ENCODE data around the gene C22orf15.

The C22orf15 gene

DNA sequence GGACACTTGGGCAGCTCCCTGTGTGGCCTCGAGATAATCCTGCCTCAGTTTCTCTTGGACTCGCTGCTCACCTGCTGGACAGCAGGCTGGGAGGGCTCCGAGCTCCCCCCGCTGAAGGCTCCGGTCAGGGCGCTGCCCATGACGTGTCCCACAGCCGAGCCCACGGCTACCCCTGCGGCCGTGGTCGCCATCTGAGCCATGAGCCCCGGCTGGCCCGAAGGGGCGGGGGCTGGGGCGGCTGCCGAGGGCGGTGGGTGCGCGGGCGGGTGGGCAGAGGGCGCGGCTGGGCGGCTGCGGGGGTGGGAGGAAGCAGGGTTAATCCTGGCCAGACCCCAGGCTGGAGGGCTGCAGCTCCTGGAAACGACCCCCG, 4.5 kb downstream of the C22orf15 start:
- Histone ChIP-seq H3K9me3 (ENCODE audit: control insufficient read depth, insufficient read depth, low read length) (no peaks in the 10 kb centered on the region), H3K4me1 (ENCODE audit: control insufficient read depth, insufficient read depth, low read length) (peaks cover 13% of the 10 kb centered on the region)

DNA sequence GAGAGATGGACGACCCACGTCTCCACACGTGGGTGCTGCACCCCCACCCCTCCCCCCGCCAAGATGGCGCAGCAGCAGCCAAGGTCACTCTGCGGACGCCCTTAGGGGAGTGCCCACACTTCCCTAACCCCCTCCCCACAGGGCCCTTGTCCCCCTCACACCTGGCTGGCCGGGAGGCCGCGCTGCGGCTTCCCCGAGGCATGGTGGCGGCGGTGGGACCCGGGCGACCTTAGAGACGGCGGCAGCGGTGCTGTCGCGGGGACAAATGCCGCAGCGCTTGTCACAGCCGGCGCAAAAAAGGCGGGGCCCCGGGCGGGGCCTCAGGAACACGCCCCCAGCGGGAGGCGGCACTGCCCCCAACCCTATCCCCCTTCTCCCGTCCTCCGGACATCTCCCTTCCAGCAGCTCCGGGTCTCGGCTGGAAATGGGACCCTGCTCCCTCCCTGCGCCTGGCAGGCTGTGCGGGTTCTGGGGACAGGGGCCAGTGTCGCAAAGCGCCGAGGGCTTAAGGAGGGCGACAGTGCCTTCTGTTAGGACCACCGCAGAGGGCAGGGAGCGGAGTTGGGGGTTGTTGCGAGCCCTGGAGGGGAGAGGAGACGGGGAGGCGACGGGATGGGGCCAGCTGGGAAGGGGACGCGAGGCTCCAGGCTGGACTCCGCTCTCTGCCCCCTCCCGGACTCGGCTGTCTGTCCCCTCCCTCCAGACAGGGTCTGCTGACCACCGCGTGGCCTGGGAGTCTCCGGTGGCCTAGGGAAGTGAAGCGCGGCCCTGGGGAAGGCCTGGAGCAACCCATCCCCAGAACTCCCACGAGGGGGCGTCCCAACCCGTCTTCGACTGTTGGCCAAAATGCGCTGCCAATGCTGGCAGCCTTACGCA, 5.1 kb downstream of the C22orf15 start, which contains the start of gene CHCHD10:
TSS of gene CHCHD10 (minus strand) at position 300 of the 876 bp plus-strand sequence. CDS start at position 202, 98 bp downstream.
- H3K9ac ChIP-seq (ENCODE audit: low read depth, low read length), result peak within 1 kb of the TSS; percentile 73
- H3K9me3 ChIP-seq (ENCODE audit: control insufficient read depth, insufficient read depth, low read length), result no peaks in the 10 kb centered on the region
- peaks cover 13% of the 10 kb centered on the region for H3K36me3 ChIP-seq (ENCODE audit: control insufficient read depth, insufficient read depth, low read length)
- peak within 1 kb of the TSS; percentile 84 for H3K4me3 ChIP-seq (ENCODE audit: low read depth, low read length)
- peaks cover 12% of the 10 kb centered on the region for H3K4me1 ChIP-seq (ENCODE audit: control insufficient read depth, insufficient read depth, low read length)
- peaks cover 9% of the 10 kb centered on the region for H3K27me3 ChIP-seq (ENCODE audit: control insufficient read depth, insufficient read depth, low read length)

More for the DNA sequence above, 4.5 kb downstream of the C22orf15 start:
- H3K9ac ChIP-seq (ENCODE audit: low read depth, low read length), result peak overlapping the region; percentile 73
- H3K36me3 ChIP-seq (ENCODE audit: control insufficient read depth, insufficient read depth, low read length), result peaks cover 13% of the 10 kb centered on the region
- peaks cover 9% of the 10 kb centered on the region for H3K27me3 ChIP-seq (ENCODE audit: control insufficient read depth, insufficient read depth, low read length)
- peak overlapping the region; percentile 84 for H3K4me3 ChIP-seq (ENCODE audit: low read depth, low read length)

DNA sequence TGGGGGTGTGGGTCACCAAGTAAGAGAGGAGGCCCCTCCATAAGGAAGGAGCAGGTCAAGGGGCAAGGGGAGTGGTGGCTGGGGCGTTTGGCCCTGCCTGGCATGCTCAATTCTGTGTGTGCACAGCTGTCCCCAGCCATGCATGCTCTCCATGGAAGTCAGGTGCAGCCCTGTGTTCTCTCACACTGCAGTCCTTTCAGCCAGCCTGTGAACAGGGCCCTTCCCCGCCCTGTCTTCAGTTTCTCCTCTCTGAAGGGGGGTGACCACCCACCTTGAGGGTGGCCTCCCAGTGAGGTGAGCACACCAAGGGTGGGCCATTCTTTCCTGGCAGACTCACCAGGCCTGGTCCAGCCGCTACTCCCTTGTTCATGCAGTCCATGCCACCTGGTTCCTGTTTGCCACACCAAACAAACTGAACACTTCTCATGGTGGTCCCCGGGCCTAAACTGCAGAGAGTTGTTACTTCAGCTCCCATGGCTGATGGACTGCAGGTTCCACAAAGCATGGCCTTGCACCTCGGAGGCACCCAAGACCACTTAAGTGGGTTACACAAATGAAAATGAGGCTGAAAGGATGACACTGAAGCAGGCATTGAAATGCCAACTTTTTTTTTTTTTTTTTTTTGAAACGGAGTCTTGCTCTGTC, 6.7 kb downstream of the C22orf15 start:
- no peak overlapping the region for H3K9ac ChIP-seq (ENCODE audit: low read depth, low read length)
- peaks cover 3% of the 10 kb centered on the region for H3K4me1 ChIP-seq (ENCODE audit: control insufficient read depth, insufficient read depth, low read length)
- no peaks in the 10 kb centered on the region for H3K9me3 ChIP-seq (ENCODE audit: control insufficient read depth, insufficient read depth, low read length)
- peaks cover 13% of the 10 kb centered on the region for H3K36me3 ChIP-seq (ENCODE audit: control insufficient read depth, insufficient read depth, low read length)
- peaks cover 24% of the 10 kb centered on the region for H3K27me3 ChIP-seq (ENCODE audit: control insufficient read depth, insufficient read depth, low read length)
- H3K4me3 ChIP-seq (ENCODE audit: low read depth, low read length), result no peak overlapping the region

DNA sequence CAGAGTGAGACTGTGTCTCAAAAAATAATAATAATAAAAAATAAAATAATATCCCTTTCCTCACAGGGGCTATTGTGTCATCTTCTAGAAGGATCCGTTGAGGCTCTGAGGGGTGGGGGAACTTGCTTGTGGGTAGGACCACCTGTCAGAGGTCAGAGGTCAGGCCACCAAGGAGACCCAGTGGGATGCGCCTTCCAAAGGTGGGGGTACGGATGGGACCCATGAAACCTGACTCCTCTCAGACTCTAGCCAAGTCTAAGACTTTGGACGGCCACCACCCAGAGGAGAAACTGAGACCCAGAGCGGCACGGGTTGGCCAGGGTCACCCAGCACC, 9.5 kb downstream of the C22orf15 start:
- Histone ChIP-seq H3K4me3 (ENCODE audit: low read depth, low read length) (peak overlapping the region; percentile 43), H3K4me1 (ENCODE audit: control insufficient read depth, insufficient read depth, low read length) (no peaks in the 10 kb centered on the region), H3K27me3 (ENCODE audit: control insufficient read depth, insufficient read depth, low read length) (peaks cover 33% of the 10 kb centered on the region), H3K36me3 (ENCODE audit: control insufficient read depth, insufficient read depth, low read length) (no peaks in the 10 kb centered on the region), H3K9me3 (ENCODE audit: control insufficient read depth, insufficient read depth, low read length) (no peaks in the 10 kb centered on the region), H3K9ac (ENCODE audit: low read depth, low read length) (no peak overlapping the region)

DNA sequence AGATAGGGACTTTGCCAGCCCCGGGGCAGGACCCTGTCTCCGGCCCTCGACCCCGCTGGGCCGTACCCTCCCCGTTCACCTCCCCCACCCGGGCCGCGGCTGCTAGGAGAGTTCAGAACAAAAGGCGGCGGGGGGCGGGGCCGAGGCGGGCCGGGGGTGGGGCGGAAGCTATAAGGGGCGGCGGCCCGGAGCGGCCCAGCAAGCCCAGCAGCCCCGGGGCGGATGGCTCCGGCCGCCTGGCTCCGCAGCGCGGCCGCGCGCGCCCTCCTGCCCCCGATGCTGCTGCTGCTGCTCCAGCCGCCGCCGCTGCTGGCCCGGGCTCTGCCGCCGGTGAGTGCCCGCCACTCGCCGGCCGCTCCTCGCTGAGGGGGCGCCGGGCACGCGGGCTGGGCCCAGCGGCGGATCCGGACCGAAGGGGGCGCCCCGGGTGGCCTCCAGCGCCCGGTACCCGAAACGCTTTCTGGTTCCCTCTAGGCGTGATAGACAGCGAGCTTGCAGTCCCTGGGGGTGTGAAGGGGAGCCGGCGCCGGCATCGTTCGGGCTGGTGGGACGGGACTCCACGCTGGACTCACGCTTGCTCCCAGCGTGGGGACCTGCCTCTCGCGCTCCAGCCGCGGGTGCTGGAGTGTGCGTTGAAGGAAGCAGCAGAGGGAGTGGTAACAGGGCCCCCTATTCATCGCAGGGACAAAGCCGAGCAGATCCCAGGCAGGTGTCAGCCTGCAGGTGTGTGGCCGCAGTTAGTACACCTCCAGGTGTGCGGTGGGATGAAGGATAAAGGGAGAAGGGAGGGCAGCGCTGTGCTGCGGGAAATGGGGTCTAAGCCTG, 10.1 kb downstream of the C22orf15 start, which contains the start of gene MMP11:
TSS of gene MMP11 (plus strand) at position 201 of the 825 bp plus-strand sequence. CDS start at position 223, 22 bp downstream.
- Histone ChIP-seq H3K27me3 (ENCODE audit: control insufficient read depth, insufficient read depth, low read length) (peaks cover 33% of the 10 kb centered on the region), H3K9me3 (ENCODE audit: control insufficient read depth, insufficient read depth, low read length) (no peaks in the 10 kb centered on the region), H3K4me1 (ENCODE audit: control insufficient read depth, insufficient read depth, low read length) (no peaks in the 10 kb centered on the region), H3K36me3 (ENCODE audit: control insufficient read depth, insufficient read depth, low read length) (no peaks in the 10 kb centered on the region), H3K4me3 (ENCODE audit: low read depth, low read length) (peak within 1 kb of the TSS; percentile 72), H3K9ac (ENCODE audit: low read depth, low read length) (no peak within 1 kb of the TSS)

DNA sequence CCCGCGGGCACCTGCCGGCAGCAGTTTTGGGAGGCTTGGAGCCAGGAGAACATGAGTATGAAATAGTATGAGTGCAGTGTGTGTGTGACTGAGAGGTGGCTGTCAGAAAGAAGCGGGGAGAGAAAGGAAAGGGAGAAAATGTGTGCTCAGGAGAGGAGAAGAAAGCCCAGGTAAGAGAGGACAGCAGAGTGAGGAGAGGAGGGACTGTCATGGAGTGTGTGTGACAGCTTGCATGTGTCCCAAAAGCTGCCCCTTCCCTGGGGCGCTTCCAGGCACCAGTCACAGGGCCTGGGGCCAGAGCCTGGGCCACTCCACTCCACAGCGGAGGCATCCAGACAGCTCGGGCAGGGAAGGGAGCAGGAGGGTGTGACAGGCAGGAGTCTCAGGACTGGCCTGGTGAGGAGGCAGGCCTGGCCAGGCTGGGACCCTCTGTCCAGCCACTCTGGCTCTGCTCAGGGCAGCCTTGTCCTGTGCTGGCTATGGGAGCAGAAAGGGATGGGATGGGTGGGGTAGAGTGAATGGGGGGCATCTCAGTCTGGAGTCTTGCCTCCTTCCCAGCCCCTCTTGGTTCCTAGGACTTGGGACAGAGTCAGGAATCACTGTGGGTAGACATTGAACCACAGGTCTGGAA, 10.8 kb downstream of the C22orf15 start:
- Histone ChIP-seq H3K27me3 (ENCODE audit: control insufficient read depth, insufficient read depth, low read length) (peaks cover 33% of the 10 kb centered on the region), H3K4me1 (ENCODE audit: control insufficient read depth, insufficient read depth, low read length) (no peaks in the 10 kb centered on the region), H3K9me3 (ENCODE audit: control insufficient read depth, insufficient read depth, low read length) (no peaks in the 10 kb centered on the region), H3K4me3 (ENCODE audit: low read depth, low read length) (peak overlapping the region; percentile 72), H3K9ac (ENCODE audit: low read depth, low read length) (no peak overlapping the region), H3K36me3 (ENCODE audit: control insufficient read depth, insufficient read depth, low read length) (no peaks in the 10 kb centered on the region)

DNA sequence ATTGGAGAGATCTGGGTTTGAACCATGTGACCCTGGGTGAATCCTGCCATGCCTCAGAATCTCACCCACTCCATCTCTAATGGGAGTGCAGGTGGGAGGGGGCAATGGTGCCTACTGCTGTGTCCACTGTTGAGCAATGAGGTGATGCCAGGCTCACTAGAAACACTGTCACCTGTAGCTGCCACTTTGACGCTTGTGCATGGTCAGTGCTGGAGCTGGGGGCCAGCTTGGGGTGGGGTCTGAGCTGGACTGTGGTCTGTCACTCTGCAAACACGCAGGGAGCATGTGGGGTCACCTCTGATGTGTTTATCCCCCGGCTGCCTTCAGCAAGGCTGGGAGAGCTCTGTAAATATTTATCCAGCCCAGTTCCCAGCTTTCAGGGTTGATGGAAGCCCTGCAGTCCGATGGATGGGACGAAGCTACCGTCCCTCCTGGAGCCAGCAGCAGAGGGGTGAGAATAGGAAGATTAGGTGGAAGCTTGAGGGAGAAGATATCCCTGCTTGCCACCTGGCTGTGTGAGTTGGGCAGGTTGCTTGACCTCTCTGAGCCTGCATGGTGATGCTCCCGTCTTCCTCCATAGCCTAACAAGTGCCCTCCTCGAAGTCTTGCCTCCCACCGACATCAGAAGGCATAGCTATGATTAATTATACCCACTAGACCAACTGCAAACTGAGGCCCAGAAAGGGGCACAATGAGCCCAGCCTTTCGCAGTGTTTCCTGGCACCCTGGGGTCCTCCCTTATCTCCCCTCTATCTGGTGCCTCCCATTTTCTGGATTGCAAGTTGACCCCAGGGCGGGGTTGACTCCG, 11.5 kb downstream of the C22orf15 start:
- Histone ChIP-seq H3K9ac (ENCODE audit: low read depth, low read length) (no peak overlapping the region), H3K9me3 (ENCODE audit: control insufficient read depth, insufficient read depth, low read length) (no peaks in the 10 kb centered on the region), H3K4me3 (ENCODE audit: low read depth, low read length) (no peak overlapping the region), H3K27me3 (ENCODE audit: control insufficient read depth, insufficient read depth, low read length) (peaks cover 29% of the 10 kb centered on the region), H3K4me1 (ENCODE audit: control insufficient read depth, insufficient read depth, low read length) (no peaks in the 10 kb centered on the region), H3K36me3 (ENCODE audit: control insufficient read depth, insufficient read depth, low read length) (no peaks in the 10 kb centered on the region)

DNA sequence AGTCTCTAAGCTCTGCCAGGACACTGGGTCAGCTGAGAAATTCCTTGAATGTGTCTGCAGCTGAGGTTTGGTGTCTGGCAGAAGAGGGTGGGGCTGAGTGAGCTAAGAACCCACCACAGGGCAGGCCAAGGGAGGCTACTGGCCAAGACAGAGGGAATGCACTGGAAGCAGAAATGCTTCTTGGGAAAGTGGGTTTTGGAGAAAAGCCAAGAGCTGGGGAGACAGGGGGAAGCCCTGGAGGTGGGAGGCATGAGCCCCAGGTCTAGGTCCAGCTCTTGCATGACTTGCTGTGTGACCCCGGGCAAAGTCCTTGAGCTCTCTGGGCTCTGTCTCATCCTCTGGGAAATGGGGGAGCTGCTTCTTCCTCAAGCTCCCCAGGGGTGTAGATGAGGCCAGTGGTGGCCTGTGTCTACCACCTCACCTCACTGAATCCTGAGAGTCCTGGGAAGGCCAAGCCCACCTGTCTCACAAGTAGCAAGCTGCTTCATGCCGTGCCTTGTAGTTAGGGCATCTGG, 12.2 kb downstream of the C22orf15 start:
- Histone ChIP-seq H3K36me3 (ENCODE audit: control insufficient read depth, insufficient read depth, low read length) (no peaks in the 10 kb centered on the region), H3K9ac (ENCODE audit: low read depth, low read length) (no peak overlapping the region)

DNA sequence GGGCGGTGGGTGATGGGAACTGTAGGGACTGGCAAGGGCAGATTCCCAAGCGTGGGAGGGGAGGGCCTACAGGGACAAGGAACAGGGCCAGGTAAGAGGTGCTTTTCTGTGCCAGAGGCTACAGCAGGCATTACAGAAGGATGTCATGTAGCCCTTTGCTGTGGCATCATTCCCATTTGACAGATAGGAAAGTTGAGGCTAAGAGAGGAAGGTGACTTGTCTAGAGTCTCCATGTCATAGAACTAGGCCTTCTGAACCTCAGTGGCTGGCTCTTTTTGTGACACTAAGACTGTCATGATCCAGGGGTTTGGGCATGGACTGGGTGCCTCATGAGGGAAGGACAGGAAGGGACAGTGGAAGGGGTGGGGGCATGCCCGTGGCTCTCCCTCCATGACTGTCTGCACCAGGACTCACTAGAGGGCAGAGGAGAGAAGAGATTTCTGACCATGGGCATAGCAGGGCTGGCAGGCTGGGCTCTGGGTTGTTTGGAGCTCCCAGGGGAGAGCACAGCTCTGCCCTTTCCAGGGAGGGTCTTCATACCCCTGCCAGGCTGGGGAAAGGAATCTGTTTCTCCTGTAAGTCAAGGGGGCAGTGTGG, 13.1 kb downstream of the C22orf15 start:
- Histone ChIP-seq H3K9ac (ENCODE audit: low read depth, low read length) (no peak overlapping the region), H3K4me3 (ENCODE audit: low read depth, low read length) (no peak overlapping the region), H3K36me3 (ENCODE audit: control insufficient read depth, insufficient read depth, low read length) (no peaks in the 10 kb centered on the region), H3K4me1 (ENCODE audit: control insufficient read depth, insufficient read depth, low read length) (no peaks in the 10 kb centered on the region), H3K9me3 (ENCODE audit: control insufficient read depth, insufficient read depth, low read length) (no peaks in the 10 kb centered on the region), H3K27me3 (ENCODE audit: control insufficient read depth, insufficient read depth, low read length) (peaks cover 24% of the 10 kb centered on the region)

More for the DNA sequence above, 12.2 kb downstream of the C22orf15 start:
- Histone ChIP-seq H3K9me3 (ENCODE audit: control insufficient read depth, insufficient read depth, low read length) (no peaks in the 10 kb centered on the region), H3K4me1 (ENCODE audit: control insufficient read depth, insufficient read depth, low read length) (no peaks in the 10 kb centered on the region), H3K4me3 (ENCODE audit: low read depth, low read length) (no peak overlapping the region), H3K27me3 (ENCODE audit: control insufficient read depth, insufficient read depth, low read length) (peaks cover 24% of the 10 kb centered on the region)

DNA sequence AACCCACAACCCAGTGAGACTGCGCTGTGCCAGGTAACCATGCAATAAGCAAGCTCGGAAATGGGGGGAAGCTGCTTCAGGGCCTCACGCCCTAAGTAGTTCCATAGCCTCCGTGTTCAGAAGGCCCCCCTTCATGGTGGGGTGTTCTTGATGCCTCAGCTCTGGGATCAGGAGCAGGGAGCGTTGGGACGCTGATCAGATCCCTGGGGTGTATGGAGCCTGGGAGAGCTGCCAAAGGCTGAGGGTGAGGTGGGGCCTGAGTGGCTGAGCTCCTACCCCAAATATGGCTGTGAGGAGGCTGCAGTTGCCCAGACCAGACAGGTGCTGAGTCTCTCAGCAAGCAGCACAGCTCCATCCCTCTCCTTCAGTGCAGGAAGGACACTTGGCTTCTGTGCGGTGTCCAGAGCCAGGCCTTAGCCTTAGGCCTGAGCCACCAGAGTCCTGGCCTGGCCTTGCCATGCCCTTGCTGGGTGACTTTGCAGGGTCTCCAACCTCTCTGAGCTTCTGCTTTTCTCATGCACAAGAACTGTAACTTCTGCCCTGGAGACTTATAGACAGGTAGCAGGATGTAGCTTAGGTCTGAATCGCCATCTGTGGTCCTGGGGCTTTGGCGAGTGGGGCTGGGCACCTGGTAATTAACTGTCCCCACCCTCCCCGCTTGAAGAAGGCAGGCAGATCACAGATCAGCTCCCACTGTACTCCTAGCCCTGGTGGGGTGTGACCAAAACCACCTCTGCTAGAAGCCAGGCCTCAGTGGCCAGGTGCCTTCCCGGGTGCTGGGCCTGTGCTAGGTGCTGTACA, 15.2 kb downstream of the C22orf15 start:
- Histone ChIP-seq H3K4me1 (ENCODE audit: control insufficient read depth, insufficient read depth, low read length) (no peaks in the 10 kb centered on the region), H3K27me3 (ENCODE audit: control insufficient read depth, insufficient read depth, low read length) (peaks cover 24% of the 10 kb centered on the region), H3K36me3 (ENCODE audit: control insufficient read depth, insufficient read depth, low read length) (peaks cover 3% of the 10 kb centered on the region), H3K9me3 (ENCODE audit: control insufficient read depth, insufficient read depth, low read length) (no peaks in the 10 kb centered on the region), H3K9ac (ENCODE audit: low read depth, low read length) (no peak overlapping the region), H3K4me3 (ENCODE audit: low read depth, low read length) (no peak overlapping the region)

Data from iPS-15b (cell line).